ENCODE measurements around the gene ADGRG6.

Gene ADGRG6

DNA sequence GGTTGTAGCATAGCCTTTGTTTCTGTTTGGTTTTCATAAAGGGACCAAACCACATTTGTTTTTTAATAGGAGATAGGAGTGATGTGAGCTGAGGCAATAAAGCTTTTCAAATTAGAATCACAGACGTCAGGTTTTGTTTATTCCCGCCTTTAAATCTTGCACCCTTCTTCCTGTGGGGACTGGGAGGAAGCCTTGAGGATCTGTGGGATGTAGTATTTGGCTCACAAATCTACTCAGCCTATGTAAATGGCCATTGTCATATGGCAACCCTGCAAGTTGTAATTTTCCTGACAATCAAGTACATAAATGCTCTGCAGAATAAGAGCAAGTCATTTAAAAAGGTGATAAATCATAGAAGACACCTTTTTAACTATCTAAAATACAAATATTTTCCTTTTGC lies 110.4 kb downstream of the ADGRG6 start:
- no peak for DNase-seq (ENCODE audit: low read depth)
- H3K4me3 ChIP-seq (ENCODE audit: low read depth, low read length) = no peak overlapping the region
- TF ChIP-seq, protein P1, sequence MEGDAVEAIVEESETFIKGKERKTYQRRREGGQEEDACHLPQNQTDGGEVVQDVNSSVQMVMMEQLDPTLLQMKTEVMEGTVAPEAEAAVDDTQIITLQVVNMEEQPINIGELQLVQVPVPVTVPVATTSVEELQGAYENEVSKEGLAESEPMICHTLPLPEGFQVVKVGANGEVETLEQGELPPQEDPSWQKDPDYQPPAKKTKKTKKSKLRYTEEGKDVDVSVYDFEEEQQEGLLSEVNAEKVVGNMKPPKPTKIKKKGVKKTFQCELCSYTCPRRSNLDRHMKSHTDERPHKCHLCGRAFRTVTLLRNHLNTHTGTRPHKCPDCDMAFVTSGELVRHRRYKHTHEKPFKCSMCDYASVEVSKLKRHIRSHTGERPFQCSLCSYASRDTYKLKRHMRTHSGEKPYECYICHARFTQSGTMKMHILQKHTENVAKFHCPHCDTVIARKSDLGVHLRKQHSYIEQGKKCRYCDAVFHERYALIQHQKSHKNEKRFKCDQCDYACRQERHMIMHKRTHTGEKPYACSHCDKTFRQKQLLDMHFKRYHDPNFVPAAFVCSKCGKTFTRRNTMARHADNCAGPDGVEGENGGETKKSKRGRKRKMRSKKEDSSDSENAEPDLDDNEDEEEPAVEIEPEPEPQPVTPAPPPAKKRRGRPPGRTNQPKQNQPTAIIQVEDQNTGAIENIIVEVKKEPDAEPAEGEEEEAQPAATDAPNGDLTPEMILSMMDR (conservative IDR thresholded peaks at IDR 0.05; ENCODE audit: low read depth, low read length) = no peak

DNA sequence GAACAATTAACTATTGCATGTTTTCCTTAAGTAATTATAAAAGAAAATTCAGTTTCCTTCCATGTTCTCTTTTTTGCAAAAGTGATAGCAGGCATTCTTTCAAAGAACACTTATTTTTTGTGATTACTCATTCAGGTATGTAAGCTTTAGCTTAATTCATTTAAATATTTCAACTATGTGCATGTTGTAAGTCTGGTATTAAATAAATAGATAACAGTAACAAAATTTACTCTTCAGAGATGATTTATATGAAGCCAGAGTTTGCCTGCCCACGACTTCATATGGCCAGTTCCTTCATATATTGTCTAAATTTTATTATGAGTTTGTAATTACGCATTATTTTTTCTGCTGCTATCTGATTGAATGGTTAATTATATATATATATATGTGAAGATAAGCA lies 110.9 kb downstream of the ADGRG6 start:
- TF ChIP-seq, protein P1 (conservative IDR thresholded peaks at IDR 0.05; ENCODE audit: low read depth, low read length) = no peak
- DNase-seq (ENCODE audit: low read depth) = peak; percentile 19
- no peak overlapping the region for H3K4me3 ChIP-seq (ENCODE audit: low read depth, low read length)

DNA sequence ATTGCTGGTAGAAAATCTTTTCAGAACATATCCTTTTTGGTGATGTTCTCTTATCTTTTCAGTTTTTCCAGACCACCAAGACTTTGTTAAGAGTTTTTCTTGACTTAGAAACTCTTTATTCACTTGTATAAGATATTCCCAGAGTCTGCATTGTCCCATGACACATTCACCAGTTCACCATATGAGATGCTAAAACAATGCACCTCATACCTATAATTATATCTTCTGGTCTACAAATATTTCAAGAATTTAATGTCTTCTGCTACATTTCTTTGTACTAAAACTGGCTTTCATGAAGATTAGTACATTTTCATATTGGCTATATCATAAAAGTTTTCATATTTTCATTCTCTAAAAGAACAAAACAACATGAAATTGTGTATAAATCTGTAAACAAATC lies 111.3 kb downstream of the ADGRG6 start:
- no peak overlapping the region for H3K4me3 ChIP-seq (ENCODE audit: low read depth, low read length)
- TF ChIP-seq, protein P1 (conservative IDR thresholded peaks at IDR 0.05; ENCODE audit: low read depth, low read length) = no peak
- DNase-seq (ENCODE audit: low read depth) = peak; percentile 71

DNA sequence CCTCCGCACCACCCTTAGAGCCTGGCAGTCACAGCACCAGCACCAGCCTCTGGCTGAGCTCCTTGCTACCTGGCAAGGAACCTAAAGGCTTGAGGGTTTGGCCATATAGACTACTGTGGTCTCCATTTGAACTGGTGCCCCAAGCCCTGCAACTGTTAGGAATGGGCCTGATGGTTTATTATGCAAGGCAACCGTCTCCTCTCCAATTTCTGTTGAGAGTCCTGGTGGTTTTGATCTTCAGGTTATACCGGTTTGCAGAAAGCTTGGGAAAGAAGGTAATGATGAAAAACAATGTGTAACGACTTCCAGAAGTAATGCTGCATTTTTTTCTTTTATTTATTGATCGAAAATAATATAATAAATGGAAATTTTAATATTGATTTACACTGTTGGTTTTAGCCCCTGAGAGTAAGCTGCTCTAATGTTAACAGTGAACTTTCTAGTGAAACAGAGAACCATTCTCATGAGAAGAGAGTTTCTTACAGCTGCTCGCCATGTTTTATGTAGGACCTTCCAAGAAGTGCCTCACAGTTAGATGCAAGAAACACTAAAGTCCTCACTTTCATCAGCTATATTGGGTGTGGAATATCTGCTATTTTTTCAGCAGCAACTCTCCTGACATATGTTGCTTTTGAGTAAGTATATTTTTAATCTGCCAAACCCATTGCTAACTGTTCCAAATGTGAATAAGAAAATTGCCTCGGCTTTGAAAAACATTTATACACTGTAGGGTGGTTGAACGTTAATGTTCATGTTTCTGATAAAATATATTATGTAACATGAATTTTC lies 112.8 kb downstream of the ADGRG6 start:
- DNase-seq (ENCODE audit: low read depth) = no peak
- TF ChIP-seq, protein P1 (conservative IDR thresholded peaks at IDR 0.05; ENCODE audit: low read depth, low read length) = no peak
- no peak overlapping the region for H3K4me3 ChIP-seq (ENCODE audit: low read depth, low read length)

DNA sequence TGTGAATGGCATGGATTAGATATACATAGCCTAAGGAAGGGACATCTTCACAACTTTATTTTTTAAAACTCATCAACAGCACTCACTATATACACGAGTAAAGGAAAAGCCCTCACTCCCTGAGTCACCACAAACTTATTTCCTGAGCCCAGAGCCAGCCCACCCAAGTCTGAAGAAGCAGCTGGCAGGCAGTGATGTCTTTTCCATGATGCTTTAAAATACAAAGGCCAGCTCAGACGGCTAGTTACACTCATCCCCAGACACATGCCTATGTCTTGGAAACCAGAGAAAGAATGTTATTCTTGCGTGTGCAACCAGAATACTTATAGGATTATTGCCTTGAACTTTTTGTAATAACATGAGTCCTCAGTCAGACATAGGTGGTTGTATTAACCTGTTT lies 114.4 kb downstream of the ADGRG6 start:
- TF ChIP-seq, protein P1 (conservative IDR thresholded peaks at IDR 0.05; ENCODE audit: low read depth, low read length) = no peak
- H3K4me3 ChIP-seq (ENCODE audit: low read depth, low read length) = no peak overlapping the region
- peak; percentile 96 for DNase-seq (ENCODE audit: low read depth)

DNA sequence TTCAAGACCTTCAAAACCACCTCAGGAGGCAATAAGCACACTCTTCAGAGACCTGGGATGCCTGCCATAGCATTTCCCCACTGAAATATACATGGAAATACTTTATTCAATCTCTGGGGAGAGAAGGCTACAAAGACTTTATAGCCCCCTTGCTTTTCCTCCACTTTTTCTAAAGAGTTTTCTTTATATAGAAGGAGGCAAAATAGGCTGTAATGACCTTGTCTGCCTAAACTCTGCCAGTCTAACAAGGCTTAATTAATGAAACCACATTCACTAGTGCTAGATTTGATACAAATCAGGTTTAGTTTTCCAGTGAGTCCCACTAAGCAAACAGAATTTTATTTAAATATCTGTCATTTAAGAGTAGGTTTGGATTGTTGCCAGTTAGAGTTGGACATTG lies 114.9 kb downstream of the ADGRG6 start:
- no peak for DNase-seq (ENCODE audit: low read depth)
- no peak overlapping the region for H3K4me3 ChIP-seq (ENCODE audit: low read depth, low read length)
- TF ChIP-seq, protein P1 (conservative IDR thresholded peaks at IDR 0.05; ENCODE audit: low read depth, low read length) = no peak

DNA sequence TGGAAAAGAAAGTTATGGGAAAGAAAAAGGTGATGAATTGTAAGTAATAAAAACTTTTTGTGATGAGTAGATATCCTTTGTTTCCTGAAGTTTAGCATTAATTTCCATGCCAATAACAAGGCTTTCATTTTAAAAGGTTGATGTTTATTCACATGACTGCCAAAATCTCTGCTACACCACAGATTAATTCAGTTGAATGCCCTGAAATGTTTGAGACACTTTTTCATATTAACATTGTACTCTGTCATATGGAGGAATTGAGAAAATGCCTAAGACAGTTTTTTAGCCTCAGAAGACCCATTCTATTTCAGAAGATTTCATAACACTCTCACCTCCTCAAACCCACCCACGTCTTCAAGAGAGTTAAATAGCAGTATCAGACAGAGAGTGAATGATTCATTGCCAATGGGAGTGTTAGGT lies 115.5 kb downstream of the ADGRG6 start:
- no peak for DNase-seq (ENCODE audit: low read depth)
- TF ChIP-seq, protein P1 (conservative IDR thresholded peaks at IDR 0.05; ENCODE audit: low read depth, low read length) = no peak
- no peak overlapping the region for H3K4me3 ChIP-seq (ENCODE audit: low read depth, low read length)

All from choroid plexus epithelial cell (primary cell).